ENCODE results near the gene DPF3.

Gene DPF3

GRCh38 chr14:72614891-72615415 lies 278.9 kb downstream of the DPF3 start:
- no peaks in the 10 kb centered on the region for H3K36me3 ChIP-seq (ENCODE audit: control insufficient read depth in 1 of 2, insufficient read depth in 2 of 2, low read length in 2 of 2)
- H3K23ac ChIP-seq (ENCODE audit: low read length), result no peak overlapping the region
- H3K4me2 ChIP-seq (ENCODE audit: low read length), result peak overlapping the region; percentile 17
- no peak overlapping the region for H3K9ac ChIP-seq (ENCODE audit: low read length)
- DNase-seq, result no peak
- peak overlapping the region; percentile 80 for H2AK5ac ChIP-seq (ENCODE audit: low read length)
- H2BK5ac ChIP-seq (ENCODE audit: low read depth, low read length, poor library complexity), result peak overlapping the region; percentile 92
- peak overlapping the region; percentile 27 for H2AFZ ChIP-seq (ENCODE audit: insufficient read depth, low read length, poor library complexity)
- peak overlapping the region; percentile 76 for H3K18ac ChIP-seq (ENCODE audit: low read length)
- peak overlapping the region; percentile 89 for H3K14ac ChIP-seq (ENCODE audit: low read length)
- peak overlapping the region; percentile 100 for H3K27ac ChIP-seq (ENCODE audit: low read depth, low read length)
- peak overlapping the region; percentile 66 for H2BK12ac ChIP-seq (ENCODE audit: low read length)
- no peaks in the 10 kb centered on the region for H3K27me3 ChIP-seq (ENCODE audit: insufficient read depth, low read length)
- H3K79me2 ChIP-seq (ENCODE audit: control insufficient read depth, insufficient read depth, low read length, poor library complexity), result peaks cover 14% of the 10 kb centered on the region
- H3K9me3 ChIP-seq (ENCODE audit: insufficient read depth, low read depth, low read length), result no peaks in the 10 kb centered on the region
- H3K4me1 ChIP-seq (ENCODE audit: control insufficient read depth in 1 of 2, insufficient read depth in 2 of 2, low read length in 2 of 2), result peaks cover 50 to 55% of the 10 kb centered on the region in 2 experiments
- H3K4ac ChIP-seq (ENCODE audit: low read depth, low read length), result peak overlapping the region; percentile 28
- no peak overlapping the region for H3K4me3 ChIP-seq (ENCODE audit: low read depth, low read length)
- H2BK120ac ChIP-seq (ENCODE audit: insufficient read depth, low read length, poor library complexity), result peak overlapping the region; percentile 92
- peak overlapping the region; percentile 87 for H4K8ac ChIP-seq (ENCODE audit: low read depth, low read length)
- H4K12ac ChIP-seq (ENCODE audit: low read depth, low read length), result no peak overlapping the region
- peak overlapping the region; percentile 97 for H4K91ac ChIP-seq (ENCODE audit: low read depth, low read length)
- H3K79me1 ChIP-seq (ENCODE audit: low read length), result peaks cover 45% of the 10 kb centered on the region
- WGBS (ENCODE audit: extremely low coverage, insufficient coverage, insufficient read length), result no CpG with 5 or more reads among the region's 11 CpGs

- WGBS (ENCODE audit: extremely low coverage, insufficient coverage, insufficient read length), result no CpG with 5 or more reads among the region's 3 CpGs
- Histone ChIP-seq H3K36me3 (ENCODE audit: control insufficient read depth in 1 of 2, insufficient read depth in 2 of 2, low read length in 2 of 2) (no peaks in the 10 kb centered on the region), H3K79me2 (ENCODE audit: control insufficient read depth, insufficient read depth, low read length, poor library complexity) (peaks cover 14% of the 10 kb centered on the region), H3K27me3 (ENCODE audit: insufficient read depth, low read length) (no peaks in the 10 kb centered on the region), H3K14ac (ENCODE audit: low read length) (peak overlapping the region; percentile 54), H3K4ac (ENCODE audit: low read depth, low read length) (peak overlapping the region; percentile 22), H2AFZ (ENCODE audit: insufficient read depth, low read length, poor library complexity) (no peak overlapping the region), H3K9ac (ENCODE audit: low read length) (no peak overlapping the region), H2AK5ac (ENCODE audit: low read length) (peak overlapping the region; percentile 63), H3K79me1 (ENCODE audit: low read length) (peaks cover 44% of the 10 kb centered on the region), H3K18ac (ENCODE audit: low read length) (peak overlapping the region; percentile 44), H2BK120ac (ENCODE audit: insufficient read depth, low read length, poor library complexity) (peak overlapping the region; percentile 82), H4K12ac (ENCODE audit: low read depth, low read length) (no peak overlapping the region), H3K27ac (ENCODE audit: low read depth, low read length) (no peak overlapping the region), H3K4me1 (ENCODE audit: control insufficient read depth in 1 of 2, insufficient read depth in 2 of 2, low read length in 2 of 2) (peaks cover 47 to 51% of the 10 kb centered on the region in 2 experiments), H4K91ac (ENCODE audit: low read depth, low read length) (peak overlapping the region; percentile 94), H2BK12ac (ENCODE audit: low read length) (peak overlapping the region; percentile 58), H3K4me2 (ENCODE audit: low read length) (no peak overlapping the region), H3K4me3 (ENCODE audit: low read depth, low read length) (no peak overlapping the region), H4K8ac (ENCODE audit: low read depth, low read length) (peak overlapping the region; percentile 67), H2BK5ac (ENCODE audit: low read depth, low read length, poor library complexity) (peak overlapping the region; percentile 46), H3K23ac (ENCODE audit: low read length) (no peak overlapping the region), H3K9me3 (ENCODE audit: insufficient read depth, low read depth, low read length) (no peaks in the 10 kb centered on the region)
- no peak for DNase-seq
These were observed 279.5 kb downstream of the DPF3 start for GRCh38 chr14:72614365-72614764.

- Histone ChIP-seq H2BK5ac (ENCODE audit: low read depth, low read length, poor library complexity) (peak overlapping the region; percentile 2), H3K4me1 (ENCODE audit: control insufficient read depth in 1 of 2, insufficient read depth in 2 of 2, low read length in 2 of 2) (peaks cover 42 to 51% of the 10 kb centered on the region in 2 experiments), H3K4me2 (ENCODE audit: low read length) (no peak overlapping the region), H4K8ac (ENCODE audit: low read depth, low read length) (peak overlapping the region; percentile 67), H3K14ac (ENCODE audit: low read length) (peak overlapping the region; percentile 59), H4K12ac (ENCODE audit: low read depth, low read length) (no peak overlapping the region), H3K18ac (ENCODE audit: low read length) (peak overlapping the region; percentile 44), H3K36me3 (ENCODE audit: control insufficient read depth in 1 of 2, insufficient read depth in 2 of 2, low read length in 2 of 2) (no peaks in the 10 kb centered on the region), H3K79me1 (ENCODE audit: low read length) (peaks cover 44% of the 10 kb centered on the region), H3K27ac (ENCODE audit: low read depth, low read length) (no peak overlapping the region), H3K9me3 (ENCODE audit: insufficient read depth, low read depth, low read length) (no peaks in the 10 kb centered on the region), H2BK120ac (ENCODE audit: insufficient read depth, low read length, poor library complexity) (peak overlapping the region; percentile 82), H4K91ac (ENCODE audit: low read depth, low read length) (peak overlapping the region; percentile 94), H3K4ac (ENCODE audit: low read depth, low read length) (peak overlapping the region; percentile 37), H2BK12ac (ENCODE audit: low read length) (peak overlapping the region; percentile 79), H3K23ac (ENCODE audit: low read length) (no peak overlapping the region), H2AFZ (ENCODE audit: insufficient read depth, low read length, poor library complexity) (peak overlapping the region; percentile 30), H3K9ac (ENCODE audit: low read length) (no peak overlapping the region), H3K4me3 (ENCODE audit: low read depth, low read length) (no peak overlapping the region), H2AK5ac (ENCODE audit: low read length) (peak overlapping the region; percentile 70), H3K79me2 (ENCODE audit: control insufficient read depth, insufficient read depth, low read length, poor library complexity) (peaks cover 14% of the 10 kb centered on the region), H3K27me3 (ENCODE audit: insufficient read depth, low read length) (no peaks in the 10 kb centered on the region)
- no peak for DNase-seq
- WGBS (ENCODE audit: extremely low coverage, insufficient coverage, insufficient read length), result no CpG with 5 or more reads among the region's 2 CpGs
These were observed 280.0 kb downstream of the DPF3 start for GRCh38 chr14:72613975-72614319.

- peaks cover 11% of the 10 kb centered on the region for H3K79me2 ChIP-seq (ENCODE audit: control insufficient read depth, insufficient read depth, low read length, poor library complexity)
- H3K36me3 ChIP-seq (ENCODE audit: control insufficient read depth in 1 of 2, insufficient read depth in 2 of 2, low read length in 2 of 2), result no peaks in the 10 kb centered on the region
- H3K4me3 ChIP-seq (ENCODE audit: low read depth, low read length), result no peak overlapping the region
- no peaks in the 10 kb centered on the region for H3K27me3 ChIP-seq (ENCODE audit: insufficient read depth, low read length)
- H3K4ac ChIP-seq (ENCODE audit: low read depth, low read length), result peak overlapping the region; percentile 24
- H3K23ac ChIP-seq (ENCODE audit: low read length), result no peak overlapping the region
- H3K9me3 ChIP-seq (ENCODE audit: insufficient read depth, low read depth, low read length), result no peaks in the 10 kb centered on the region
- H3K27ac ChIP-seq (ENCODE audit: low read depth, low read length), result no peak overlapping the region
- H4K8ac ChIP-seq (ENCODE audit: low read depth, low read length), result peak overlapping the region; percentile 30
- no peak overlapping the region for H3K9ac ChIP-seq (ENCODE audit: low read length)
- H2AK5ac ChIP-seq (ENCODE audit: low read length), result peak overlapping the region; percentile 70
- no peak overlapping the region for H3K4me2 ChIP-seq (ENCODE audit: low read length)
- H2BK12ac ChIP-seq (ENCODE audit: low read length), result peak overlapping the region; percentile 79
- no peak for DNase-seq
- WGBS (ENCODE audit: extremely low coverage, insufficient coverage, insufficient read length), result no CpG with 5 or more reads among the region's 13 CpGs
- H2AFZ ChIP-seq (ENCODE audit: insufficient read depth, low read length, poor library complexity), result peak overlapping the region; percentile 30
- no peak overlapping the region for H4K12ac ChIP-seq (ENCODE audit: low read depth, low read length)
- peaks cover 41% of the 10 kb centered on the region for H3K79me1 ChIP-seq (ENCODE audit: low read length)
- peak overlapping the region; percentile 2 for H2BK5ac ChIP-seq (ENCODE audit: low read depth, low read length, poor library complexity)
- peak overlapping the region; percentile 94 for H4K91ac ChIP-seq (ENCODE audit: low read depth, low read length)
- H3K4me1 ChIP-seq (ENCODE audit: control insufficient read depth in 1 of 2, insufficient read depth in 2 of 2, low read length in 2 of 2), result peaks cover 41 to 49% of the 10 kb centered on the region in 2 experiments
- H3K14ac ChIP-seq (ENCODE audit: low read length), result peak overlapping the region; percentile 59
- H3K18ac ChIP-seq (ENCODE audit: low read length), result peak overlapping the region; percentile 39
- H2BK120ac ChIP-seq (ENCODE audit: insufficient read depth, low read length, poor library complexity), result peak overlapping the region; percentile 82
These were observed 280.5 kb downstream of the DPF3 start for GRCh38 chr14:72613231-72613974.

Measured in trophoblast cell (in vitro differentiated cells and primary cell).